Neural cell (in vitro differentiated cells): ENCODE results near the gene CTU1.

Experiments used
- EP300 ChIP-seq: fragments of 450-650 bp; conservative IDR thresholded peaks from 2 replicates; pipeline ENCODE4 v1.6.1; 2014; ENCODE audit warnings: antibody characterized with exemption, mild to moderate bottlenecking, moderate library complexity; ENCODE audit not compliant: poor library complexity, severe bottlenecking
- EZH2 ChIP-seq: fragments of 200-600, 300-800 bp; shearing (Covaris generic), sonication (generic); IDR thresholded peaks from 2 replicates; pipeline ENCODE4 v1.6.1; 2014; ENCODE audit warnings: antibody characterized with exemption, low read length, borderline replicate concordance, mild to moderate bottlenecking; ENCODE audit not compliant: insufficient read depth, poor library complexity, severe bottlenecking
- MXI1 ChIP-seq: fragments of 450-650 bp; conservative IDR thresholded peaks from 2 replicates; pipeline ENCODE4 v1.6.1; 2014; ENCODE audit warnings: antibody characterized with exemption, mild to moderate bottlenecking; ENCODE audit not compliant: poor library complexity, severe bottlenecking
- POLR2AphosphoS5 ChIP-seq: IDR thresholded peaks from 2 replicates; pipeline ENCODE4 v1.6.1; 2012
- RAD21 ChIP-seq: fragments of 450-650 bp; conservative IDR thresholded peaks from 2 replicates; pipeline ENCODE4 v1.6.1; 2014; ENCODE audit warnings: antibody characterized with exemption, mild to moderate bottlenecking, moderate library complexity
- TF ChIP-seq, protein P1 (sequence below): fragments of 450-650 bp; IDR thresholded peaks from 2 replicates; pipeline ENCODE4 v1.5.1; 2014; ENCODE audit warnings: antibody characterized with exemption, mild to moderate bottlenecking, moderate library complexity; ENCODE audit not compliant: poor library complexity, severe bottlenecking

DNA sequence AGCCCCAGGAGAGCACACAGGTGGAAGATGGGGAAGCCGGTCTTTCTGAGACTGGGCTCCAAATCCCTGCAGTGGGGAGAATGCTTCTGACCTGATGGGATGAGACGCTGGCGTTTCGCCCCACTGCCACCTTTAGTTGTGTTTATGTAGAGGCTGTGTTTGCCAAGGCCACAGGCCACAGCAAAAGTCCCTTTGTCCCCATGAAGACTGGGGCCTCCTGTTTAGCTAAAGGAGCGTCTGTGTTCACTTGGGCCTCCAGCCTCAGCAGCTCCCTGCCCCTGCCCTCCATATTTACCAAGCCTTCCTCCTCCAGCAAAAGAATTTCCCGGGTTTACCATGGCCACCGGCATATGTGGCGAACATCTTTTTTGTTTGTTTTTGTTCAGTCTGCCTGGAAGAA lies 15.1 kb downstream of the CTU1 start:
- TF ChIP-seq, protein P1, sequence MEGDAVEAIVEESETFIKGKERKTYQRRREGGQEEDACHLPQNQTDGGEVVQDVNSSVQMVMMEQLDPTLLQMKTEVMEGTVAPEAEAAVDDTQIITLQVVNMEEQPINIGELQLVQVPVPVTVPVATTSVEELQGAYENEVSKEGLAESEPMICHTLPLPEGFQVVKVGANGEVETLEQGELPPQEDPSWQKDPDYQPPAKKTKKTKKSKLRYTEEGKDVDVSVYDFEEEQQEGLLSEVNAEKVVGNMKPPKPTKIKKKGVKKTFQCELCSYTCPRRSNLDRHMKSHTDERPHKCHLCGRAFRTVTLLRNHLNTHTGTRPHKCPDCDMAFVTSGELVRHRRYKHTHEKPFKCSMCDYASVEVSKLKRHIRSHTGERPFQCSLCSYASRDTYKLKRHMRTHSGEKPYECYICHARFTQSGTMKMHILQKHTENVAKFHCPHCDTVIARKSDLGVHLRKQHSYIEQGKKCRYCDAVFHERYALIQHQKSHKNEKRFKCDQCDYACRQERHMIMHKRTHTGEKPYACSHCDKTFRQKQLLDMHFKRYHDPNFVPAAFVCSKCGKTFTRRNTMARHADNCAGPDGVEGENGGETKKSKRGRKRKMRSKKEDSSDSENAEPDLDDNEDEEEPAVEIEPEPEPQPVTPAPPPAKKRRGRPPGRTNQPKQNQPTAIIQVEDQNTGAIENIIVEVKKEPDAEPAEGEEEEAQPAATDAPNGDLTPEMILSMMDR: no peak
- TF ChIP-seq POLR2AphosphoS5 (no peak), RAD21 (no peak), EP300 (no peak), MXI1 (no peak), EZH2 (no peak)
